K562 (cell line): Measurements from ENCODE around the gene PELI2. TPM values are rescaled to one million over a fixed set of nuclear protein-coding genes. Genes with fewer than 3 reads are reported as not detected.

ENCODE experiments used
- BHLHE40 ChIP-seq: IDR thresholded peaks from 2 replicates; pipeline ENCODE4 v1.6.1; 2011; ENCODE audit warnings: low read length, improper control_type of control experiment
- CREM ChIP-seq: IDR thresholded peaks from 2 replicates; pipeline ENCODE4 v1.6.1; 2014; ENCODE audit warnings: antibody characterized with exemption, low read depth
- ELF4 ChIP-seq: fragments of 450-650 bp; formaldehyde crosslinking; IDR thresholded peaks from 2 replicates; pipeline ENCODE4 v1.4.0; 2022; ENCODE audit warnings: missing genetic modification characterization
- JUND ChIP-seq, 2 experiments: IDR thresholded peaks; 2 replicates in 1 of 2; 3 replicates in 1 of 2; pipeline ENCODE4 v1.6.1; 2011; ENCODE audit warnings: borderline replicate concordance in 2 of 2, low read depth in 2 of 2, low read length in 2 of 2, improper control_type of control experiment in 1 of 2, missing biosample characterization in 1 of 2, missing genetic modification characterization in 1 of 2, missing genetic modification reagents in 1 of 2
- L3MBTL2 ChIP-seq: fragments of 450-650 bp; IDR thresholded peaks from 2 replicates; pipeline ENCODE4 v1.6.1; 2016; ENCODE audit warnings: mild to moderate bottlenecking, moderate library complexity
- MBD2 ChIP-seq: sonication (generic); IDR thresholded peaks from 2 replicates; pipeline ENCODE4 v1.6.1; 2016; ENCODE audit warnings: low read depth, borderline replicate concordance
- MTA1 ChIP-seq: fragments of 450-650 bp; IDR thresholded peaks from 2 replicates; pipeline ENCODE4 v1.6.1; 2017; ENCODE audit warnings: borderline replicate concordance
- MYC ChIP-seq, 2 experiments: fragments of 250-450 bp in 1 of 2; sonication (Bioruptor Pico) in 1 of 2; IDR thresholded peaks; 2 replicates each; pipeline versions ENCODE4 v1.5.1 to v1.6.1; 2012 to 2021; ENCODE audit warnings: low read depth in 2 of 2, borderline replicate concordance in 1 of 2, improper control_type of control experiment in 1 of 2, low read length in 1 of 2, mild to moderate bottlenecking in 1 of 2, moderate library complexity in 1 of 2
- MYNN ChIP-seq, 2 experiments: sonication (generic); formaldehyde crosslinking in 1 of 2; IDR thresholded peaks; 2 replicates each; pipeline versions ENCODE4 v1.5.0 to v1.6.1; 2016 to 2020; ENCODE audit warnings: antibody characterized with exemption in 1 of 2, missing genetic modification reagents in 1 of 2
- NFIX ChIP-seq: fragments of 250-450 bp; sonication (Bioruptor Pico); IDR thresholded peaks from 2 replicates; pipeline ENCODE4 v1.4.0; 2020; ENCODE audit warnings: low read depth, mild to moderate bottlenecking, moderate library complexity
- NONO ChIP-seq, 2 experiments: fragments of 200-400 bp in 1 of 2; fragments of 450-650 bp in 1 of 2; formaldehyde crosslinking in 1 of 2; IDR thresholded peaks; 2 replicates each; pipeline ENCODE4 v1.6.1; 2017; ENCODE audit warnings: low read depth in 2 of 2, mild to moderate bottlenecking in 2 of 2, moderate library complexity in 2 of 2, low read length in 1 of 2
- PML ChIP-seq: IDR thresholded peaks from 2 replicates; pipeline ENCODE4 v1.6.1; 2012; ENCODE audit warnings: low read length, inconsistent platforms
- RNF2 ChIP-seq: sonication (generic); IDR thresholded peaks from 2 replicates; pipeline ENCODE4 v1.6.1; 2016
- SMARCE1 ChIP-seq: fragments of 450-650 bp; IDR thresholded peaks from 2 replicates; pipeline ENCODE4 v1.7.1; 2016; ENCODE audit warnings: mild to moderate bottlenecking
- TOE1 ChIP-seq, 2 experiments: fragments of 450-650 bp in 1 of 2; sonication (generic) in 1 of 2; formaldehyde crosslinking in 1 of 2; IDR thresholded peaks; 2 replicates each; pipeline versions ENCODE4 v1.7.1 to v1.8.0; 2016 to 2022; ENCODE audit warnings: borderline replicate concordance in 2 of 2, mild to moderate bottlenecking in 2 of 2, antibody characterized with exemption in 1 of 2, inconsistent platforms in 1 of 2, low read depth in 1 of 2, missing genetic modification reagents in 1 of 2, moderate library complexity in 1 of 2
- XRCC4 ChIP-seq: IDR thresholded peaks from one replicate; pipeline ENCODE4 v1.6.1; 2011; ENCODE audit not compliant: insufficient read depth, insufficient read length; ENCODE audit errors: extremely low read depth
- ZNF583 ChIP-seq: fragments of 250-450 bp; sonication (Bioruptor Pico); IDR thresholded peaks from 2 replicates; pipeline ENCODE4 v1.4.0; 2020
- polyA plus RNA-seq, 8 experiments: library from polyadenylated mRNA; depleted of rRNA in 4 of 8; stranded (reverse) in 5 of 8; unstranded in 3 of 8; fragments of >200 nt; fragmentation: Nextera tagmentation in 2 of 8; fragmentation: Illumina TruSeq in 1 of 8; extraction: Ambion mirVana in 2 of 8; extraction: Trizol in 1 of 8; gene quantifications; 2 replicates each; pipeline versions ENCODE4 v1.2.1 to v1.2.3, GENCODE V29; 2011 to 2014; ENCODE audit warnings: inconsistent platforms in 1 of 8, missing spikeins in 1 of 8
- total RNA-seq, 7 experiments: library from RNA; depleted of rRNA in 6 of 7; stranded (reverse); fragments of >200 nt in 6 of 7; fragmentation: Illumina TruSeq in 2 of 7; extraction: Trizol in 2 of 7; gene quantifications; 2 replicates each; pipeline versions ENCODE4 v1.2.1 to v1.2.3, GENCODE V29; 2011 to 2021; ENCODE audit warnings: low replicate concordance in 1 of 7
- TF ChIP-seq, protein P1 (sequence below): fragments of 450-650 bp; IDR thresholded peaks from 2 replicates; pipeline ENCODE4 v1.6.1; 2017; ENCODE audit warnings: antibody characterized with exemption, mild to moderate bottlenecking
- TF ChIP-seq, protein P2 (sequence below): fragments of 250-450 bp; sonication (Bioruptor Pico); IDR thresholded peaks from 2 replicates; pipeline ENCODE4 v1.8.0; 2022; ENCODE audit warnings: moderate library complexity, mild to moderate bottlenecking, inconsistent platforms
- TF ChIP-seq, protein P3 (sequence below): fragments of 450-650 bp; IDR thresholded peaks from 2 replicates; pipeline ENCODE4 v1.7.0; 2016; ENCODE audit warnings: borderline replicate concordance

PELI2 gene
- total and polyA plus RNA-seq, 9 of the 15 experiments (the other 6 are each of a cell fraction or from before 2014, with no cell fraction given) = 0.20 to 1.5 (median 0.44) TPM

DNA sequence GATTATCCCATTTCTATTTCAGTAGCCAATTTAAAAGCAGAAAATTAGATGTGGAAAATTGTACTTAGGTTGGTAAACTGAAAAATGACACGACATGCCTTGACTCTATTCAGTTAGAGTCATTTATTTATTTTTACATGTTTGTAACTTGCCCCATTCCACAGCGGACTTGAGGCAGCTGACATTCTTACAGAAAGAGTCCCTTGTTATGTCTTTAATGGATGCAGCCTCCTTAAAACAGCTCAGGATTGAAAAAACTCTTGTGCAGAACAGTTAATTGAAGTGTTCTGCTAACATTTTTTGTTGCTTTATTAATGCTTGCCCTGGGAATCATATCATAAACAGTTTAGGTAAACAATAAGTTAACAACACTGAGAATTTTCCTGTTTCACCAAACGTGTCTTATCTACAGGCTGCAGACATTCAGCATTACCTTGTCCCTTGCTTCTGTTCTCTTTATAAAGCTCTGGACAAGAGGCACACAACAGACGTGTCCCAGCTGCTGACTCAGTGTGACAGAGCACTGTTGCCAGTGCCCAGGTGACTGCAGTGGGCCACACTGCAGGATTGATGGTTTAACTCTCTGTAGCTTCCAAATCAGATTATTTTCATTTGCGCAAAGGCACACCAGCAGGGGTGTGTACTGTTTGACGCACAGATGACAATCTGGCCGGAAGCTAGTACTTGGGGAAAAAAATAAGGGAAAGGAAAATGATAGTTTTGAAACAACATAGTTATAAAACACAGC, 101.6 kb downstream of the PELI2 start (continued):
- TF ChIP-seq MYNN (IDR thresholded peaks at IDR 0.05) = peak; percentile 68
- TF ChIP-seq MYNN (CRISPR knock-in tag; IDR thresholded peaks at IDR 0.05) = no peak
- TF ChIP-seq PML = peak; percentile 56; the same call in 1 of the 2 replicates
- 0 out of 2 replicates have a peak, but pooled peaks have one; percentile 56 for TF ChIP-seq ZNF583 (CRISPR knock-in tag)
- peak; percentile 52; the same call in 1 of the 2 replicates for TF ChIP-seq L3MBTL2
- TF ChIP-seq TOE1 (IDR thresholded peaks at IDR 0.05; ENCODE audit: borderline replicate concordance) = 0 out of 2 replicates have a peak, but pooled peaks have one; percentile 24
- no peak for TF ChIP-seq TOE1 (CRISPR knock-in tag; IDR thresholded peaks at IDR 0.05; ENCODE audit: borderline replicate concordance, low read depth)
- 0 out of 2 replicates have a peak, but pooled peaks have one; percentile 54 for TF ChIP-seq ELF4 (CRISPR knock-in tag)
- no peak for TF ChIP-seq NFIX (CRISPR knock-in tag)
- TF ChIP-seq, protein P1, sequence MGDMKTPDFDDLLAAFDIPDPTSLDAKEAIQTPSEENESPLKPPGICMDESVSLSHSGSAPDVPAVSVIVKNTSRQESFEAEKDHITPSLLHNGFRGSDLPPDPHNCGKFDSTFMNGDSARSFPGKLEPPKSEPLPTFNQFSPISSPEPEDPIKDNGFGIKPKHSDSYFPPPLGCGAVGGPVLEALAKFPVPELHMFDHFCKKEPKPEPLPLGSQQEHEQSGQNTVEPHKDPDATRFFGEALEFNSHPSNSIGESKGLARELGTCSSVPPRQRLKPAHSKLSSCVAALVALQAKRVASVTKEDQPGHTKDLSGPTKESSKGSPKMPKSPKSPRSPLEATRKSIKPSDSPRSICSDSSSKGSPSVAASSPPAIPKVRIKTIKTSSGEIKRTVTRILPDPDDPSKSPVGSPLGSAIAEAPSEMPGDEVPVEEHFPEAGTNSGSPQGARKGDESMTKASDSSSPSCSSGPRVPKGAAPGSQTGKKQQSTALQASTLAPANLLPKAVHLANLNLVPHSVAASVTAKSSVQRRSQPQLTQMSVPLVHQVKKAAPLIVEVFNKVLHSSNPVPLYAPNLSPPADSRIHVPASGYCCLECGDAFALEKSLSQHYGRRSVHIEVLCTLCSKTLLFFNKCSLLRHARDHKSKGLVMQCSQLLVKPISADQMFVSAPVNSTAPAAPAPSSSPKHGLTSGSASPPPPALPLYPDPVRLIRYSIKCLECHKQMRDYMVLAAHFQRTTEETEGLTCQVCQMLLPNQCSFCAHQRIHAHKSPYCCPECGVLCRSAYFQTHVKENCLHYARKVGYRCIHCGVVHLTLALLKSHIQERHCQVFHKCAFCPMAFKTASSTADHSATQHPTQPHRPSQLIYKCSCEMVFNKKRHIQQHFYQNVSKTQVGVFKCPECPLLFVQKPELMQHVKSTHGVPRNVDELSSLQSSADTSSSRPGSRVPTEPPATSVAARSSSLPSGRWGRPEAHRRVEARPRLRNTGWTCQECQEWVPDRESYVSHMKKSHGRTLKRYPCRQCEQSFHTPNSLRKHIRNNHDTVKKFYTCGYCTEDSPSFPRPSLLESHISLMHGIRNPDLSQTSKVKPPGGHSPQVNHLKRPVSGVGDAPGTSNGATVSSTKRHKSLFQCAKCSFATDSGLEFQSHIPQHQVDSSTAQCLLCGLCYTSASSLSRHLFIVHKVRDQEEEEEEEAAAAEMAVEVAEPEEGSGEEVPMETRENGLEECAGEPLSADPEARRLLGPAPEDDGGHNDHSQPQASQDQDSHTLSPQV = peak; percentile 71; the same call in 1 of the 2 replicates
- TF ChIP-seq, protein P2, sequence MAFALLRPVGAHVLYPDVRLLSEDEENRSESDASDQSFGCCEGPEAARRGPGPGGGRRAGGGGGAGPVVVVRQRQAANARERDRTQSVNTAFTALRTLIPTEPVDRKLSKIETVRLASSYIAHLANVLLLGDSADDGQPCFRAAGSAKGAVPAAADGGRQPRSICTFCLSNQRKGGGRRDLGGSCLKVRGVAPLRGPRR (CRISPR knock-in tag) = no peak
- TF ChIP-seq CREM = peak; percentile 74
- TF ChIP-seq, protein P3, sequence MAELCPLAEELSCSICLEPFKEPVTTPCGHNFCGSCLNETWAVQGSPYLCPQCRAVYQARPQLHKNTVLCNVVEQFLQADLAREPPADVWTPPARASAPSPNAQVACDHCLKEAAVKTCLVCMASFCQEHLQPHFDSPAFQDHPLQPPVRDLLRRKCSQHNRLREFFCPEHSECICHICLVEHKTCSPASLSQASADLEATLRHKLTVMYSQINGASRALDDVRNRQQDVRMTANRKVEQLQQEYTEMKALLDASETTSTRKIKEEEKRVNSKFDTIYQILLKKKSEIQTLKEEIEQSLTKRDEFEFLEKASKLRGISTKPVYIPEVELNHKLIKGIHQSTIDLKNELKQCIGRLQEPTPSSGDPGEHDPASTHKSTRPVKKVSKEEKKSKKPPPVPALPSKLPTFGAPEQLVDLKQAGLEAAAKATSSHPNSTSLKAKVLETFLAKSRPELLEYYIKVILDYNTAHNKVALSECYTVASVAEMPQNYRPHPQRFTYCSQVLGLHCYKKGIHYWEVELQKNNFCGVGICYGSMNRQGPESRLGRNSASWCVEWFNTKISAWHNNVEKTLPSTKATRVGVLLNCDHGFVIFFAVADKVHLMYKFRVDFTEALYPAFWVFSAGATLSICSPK = no peak
- peak; percentile 46; the same call in 1 of the 2 replicates for TF ChIP-seq MYC (IDR thresholded peaks at IDR 0.05; ENCODE audit: low read depth, low read length)
- TF ChIP-seq MYC (CRISPR knock-in tag; IDR thresholded peaks at IDR 0.05; ENCODE audit: borderline replicate concordance, low read depth) = no peak
- TF ChIP-seq XRCC4 = no peak
- TF ChIP-seq NONO (IDR thresholded peaks at IDR 0.05; ENCODE audit: low read depth in 2 of 2, low read length in 1 of 2) = 0 out of 4 replicates have a peak, but pooled peaks of 1 of the 2 experiments have one; percentile 9
- peak; percentile 75 for TF ChIP-seq BHLHE40
- TF ChIP-seq SMARCE1 = peak; percentile 88; the same call in 1 of the 2 replicates
- TF ChIP-seq JUND (IDR thresholded peaks at IDR 0.05; ENCODE audit: borderline replicate concordance, low read depth, low read length) = peak; percentile 65
- peak; percentile 78; the same call in 1 of the 3 replicates for TF ChIP-seq JUND (tag; IDR thresholded peaks at IDR 0.05; ENCODE audit: borderline replicate concordance, low read depth, low read length)
- 0 out of 2 replicates have a peak, but pooled peaks have one; percentile 28 for TF ChIP-seq MBD2
- peak; percentile 72 for TF ChIP-seq RNF2
- peak; percentile 70; the same call in 1 of the 2 replicates for TF ChIP-seq MTA1
